GM13976 (cell line): ENCODE measurements around the gene TP53RK.

Source experiments
- DNase-seq: peaks from one replicate; pipeline ENCODE4 v3.0.0; 2012; ENCODE audit warnings: low spot score
- CTCF ChIP-seq: IDR thresholded peaks from 2 replicates; pipeline ENCODE4 v1.5.1; 2012; ENCODE audit warnings: borderline replicate concordance, mild to moderate bottlenecking; ENCODE audit not compliant: insufficient read depth; ENCODE audit errors: extremely low read depth, missing control alignments, control extremely low read depth
- in situ Hi-C: fragments of 300-500 bp; cut with MboI; formaldehyde crosslinking; loops from one replicate; pipeline ENCODE4 v1.12.0; 2022; ENCODE audit warnings: low sequenced_read_pairs, mixed read lengths, inconsistent platforms; ENCODE audit not compliant: unreplicated experiment

Gene TP53RK

GRCh38 chr20:46688151-46689081 is 828 bp downstream of the TP53RK start:
- no peak for DNase-seq
- TF ChIP-seq CTCF, result no peak
- in situ Hi-C loops, result loop anchor here (25.0 kb wide), 1 partner anchor 551 kb away; no protein-coding TSS in a partner anchor

GRCh38 chr20:46683939-46684750 is 5.1 kb downstream of the TP53RK start:
- no peak for DNase-seq
- TF ChIP-seq CTCF, result no peak
- in situ Hi-C loops, result loop anchor here (5.0 to 25.0 kb wide), 2 partner anchors 162 to 547 kb away; no protein-coding TSS in a partner anchor

- no peak for TF ChIP-seq CTCF
- in situ Hi-C loops, result loop anchor here (5.0 to 25.0 kb wide), 2 partner anchors 161 to 546 kb away; no protein-coding TSS in a partner anchor
- no peak for DNase-seq
Measured at GRCh38 chr20:46683668-46683938, 5.6 kb downstream of the TP53RK start.

GRCh38 chr20:46683011-46683667 is 6.1 kb downstream of the TP53RK start:
- no peak for DNase-seq
- in situ Hi-C loops, result loop anchor here (5.0 to 25.0 kb wide), 2 partner anchors 161 to 546 kb away; no protein-coding TSS in a partner anchor
- TF ChIP-seq CTCF, result no peak

GRCh38 chr20:46682063-46682821 is 7.0 kb downstream of the TP53RK start:
- DNase-seq, result no peak
- TF ChIP-seq CTCF, result no peak
- in situ Hi-C loops, result loop anchor here (5.0 to 25.0 kb wide), 2 partner anchors 160 to 545 kb away; no protein-coding TSS in a partner anchor
